K562 (cell line): Measurements from ENCODE around the gene ZNF35. TPM values are rescaled to one million over a fixed set of nuclear protein-coding genes. Genes with fewer than 3 reads are reported as not detected.

Experiments used
- ATF3 ChIP-seq, 2 experiments: fragments of 450-650 bp in 1 of 2; sonication (generic) in 1 of 2; formaldehyde crosslinking in 1 of 2; IDR thresholded peaks in 1 of 2; conservative IDR thresholded peaks in 1 of 2; 2 replicates each; pipeline versions ENCODE4 v1.6.1 to v1.8.1; 2016 to 2023; ENCODE audit warnings: mild to moderate bottlenecking in 2 of 2, moderate library complexity in 2 of 2, inconsistent platforms in 1 of 2, missing genetic modification reagents in 1 of 2
- CEBPG ChIP-seq, 3 experiments: fragments of 200-800 bp in 1 of 3; sonication (Bioruptor generic) in 1 of 3; sonication (generic) in 1 of 3; formaldehyde crosslinking in 1 of 3; IDR thresholded peaks in 2 of 3; conservative IDR thresholded peaks in 1 of 3; 2 replicates each; pipeline versions ENCODE4 v1.6.1 to v1.8.0; 2016 to 2022; ENCODE audit warnings: missing compliant biosample characterization in 2 of 3, missing genetic modification characterization in 2 of 3, mild to moderate bottlenecking in 1 of 3, missing genetic modification reagents in 1 of 3
- DEAF1 ChIP-seq: fragments of 450-650 bp; formaldehyde crosslinking; IDR thresholded peaks from 2 replicates; pipeline ENCODE4 v1.4.0; 2020; ENCODE audit warnings: mild to moderate bottlenecking, moderate library complexity
- MEF2D ChIP-seq: conservative IDR thresholded peaks from 2 replicates; pipeline ENCODE4 v1.6.1; 2016; ENCODE audit warnings: low read depth, missing genetic modification characterization, missing compliant biosample characterization
- MEIS2 ChIP-seq: fragments of 450-650 bp; IDR thresholded peaks from 2 replicates; pipeline ENCODE4 v1.6.1; 2014; ENCODE audit warnings: mild to moderate bottlenecking; ENCODE audit not compliant: partially characterized antibody
- MNT ChIP-seq, 2 experiments: fragments of 450-650 bp; conservative IDR thresholded peaks; 2 replicates each; pipeline ENCODE4 v1.6.1; 2017; ENCODE audit warnings: mild to moderate bottlenecking in 2 of 2, moderate library complexity in 2 of 2
- NFRKB ChIP-seq: fragments of 450-650 bp; IDR thresholded peaks from 2 replicates; pipeline ENCODE4 v1.6.1; 2016; ENCODE audit warnings: low read depth
- NR0B1 ChIP-seq: fragments of 450-650 bp; IDR thresholded peaks from one replicate; pipeline ENCODE4 v1.6.1; 2018; ENCODE audit warnings: mild to moderate bottlenecking, moderate library complexity; ENCODE audit not compliant: partially characterized antibody
- PCBP1 ChIP-seq: fragments of 200-400 bp; formaldehyde crosslinking; IDR thresholded peaks from 2 replicates; pipeline ENCODE4 v1.6.1; 2018; ENCODE audit warnings: mild to moderate bottlenecking, low read depth, low read length; ENCODE audit not compliant: poor library complexity, severe bottlenecking
- PHF21A ChIP-seq: fragments of 450-650 bp; IDR thresholded peaks from 2 replicates; pipeline ENCODE4 v1.6.1; 2017; ENCODE audit warnings: low read depth, borderline replicate concordance
- SMARCB1 ChIP-seq: IDR thresholded peaks from 2 replicates; pipeline ENCODE4 v1.6.1; 2011; ENCODE audit warnings: improper control_type of control experiment, low read depth; ENCODE audit not compliant: insufficient read length
- TCF15 ChIP-seq: fragments of 250-450 bp; sonication (Bioruptor Pico); IDR thresholded peaks from 2 replicates; pipeline ENCODE4 v1.8.0; 2022; ENCODE audit warnings: moderate library complexity, mild to moderate bottlenecking, inconsistent platforms
- YBX1 ChIP-seq: fragments of 450-650 bp; IDR thresholded peaks from 2 replicates; pipeline ENCODE4 v1.7.1; 2016; ENCODE audit warnings: mild to moderate bottlenecking
- ZNF3 ChIP-seq: fragments of 250-450 bp; sonication (Bioruptor Pico); IDR thresholded peaks from 2 replicates; pipeline ENCODE4 v1.5.0; 2021; ENCODE audit warnings: mild to moderate bottlenecking, moderate library complexity
- ZNF740 ChIP-seq, 3 experiments: fragments of 200-800 bp in 1 of 3; sonication (Bioruptor generic) in 1 of 3; sonication (generic) in 1 of 3; formaldehyde crosslinking in 1 of 3; IDR thresholded peaks; 2 replicates each; pipeline versions ENCODE4 v1.6.1 to v1.8.0; 2016 to 2022; ENCODE audit warnings: mild to moderate bottlenecking in 2 of 3, missing compliant biosample characterization in 2 of 3, missing genetic modification characterization in 2 of 3, missing genetic modification reagents in 1 of 3
- polyA plus RNA-seq, 8 experiments: library from polyadenylated mRNA; depleted of rRNA in 4 of 8; stranded (reverse) in 5 of 8; unstranded in 3 of 8; fragments of >200 nt; fragmentation: Nextera tagmentation in 2 of 8; fragmentation: Illumina TruSeq in 1 of 8; extraction: Ambion mirVana in 2 of 8; extraction: Trizol in 1 of 8; gene quantifications; 2 replicates each; pipeline versions ENCODE4 v1.2.1 to v1.2.3, GENCODE V29; 2011 to 2014; ENCODE audit warnings: inconsistent platforms in 1 of 8, missing spikeins in 1 of 8
- total RNA-seq, 7 experiments: library from RNA; depleted of rRNA in 6 of 7; stranded (reverse); fragments of >200 nt in 6 of 7; fragmentation: Illumina TruSeq in 2 of 7; extraction: Trizol in 2 of 7; gene quantifications; 2 replicates each; pipeline versions ENCODE4 v1.2.1 to v1.2.3, GENCODE V29; 2011 to 2021; ENCODE audit warnings: low replicate concordance in 1 of 7

The ZNF35 gene
- total and polyA plus RNA-seq, 9 of the 15 experiments (the other 6 are each of a cell fraction or from before 2014, with no cell fraction given): 8.0 to 18.2 (median 14.8) TPM

- TF ChIP-seq ZNF740 (CRISPR knock-in tag; IDR thresholded peaks at IDR 0.05) (no peak), ZNF740 (tag; IDR thresholded peaks at IDR 0.05) (no peak), ATF3 (IDR thresholded peaks at IDR 0.05) (no peak), ATF3 (CRISPR knock-in tag; conservative IDR thresholded peaks at IDR 0.05) (no peak), SMARCB1 (no peak), PHF21A (no peak), CEBPG (CRISPR knock-in tag; IDR thresholded peaks at IDR 0.05) (no peak), CEBPG (tag; conservative IDR thresholded peaks at IDR 0.05 in 1 of 2, IDR thresholded peaks at IDR 0.05 in 1 of 2) (no peak), NFRKB (no peak), MNT (conservative IDR thresholded peaks at IDR 0.05) (peak; percentile 58 to 82), DEAF1 (CRISPR knock-in tag) (0 out of 2 replicates have a peak, but pooled peaks have one; percentile 23), MEF2D (tag) (no peak), TCF15 (CRISPR knock-in tag) (no peak), PCBP1 (no peak), MEIS2 (no peak), YBX1 (no peak), NR0B1 (no peak), ZNF3 (CRISPR knock-in tag) (no peak)
These were observed at the start of gene ZNF35 (continued) for GRCh38 chr3:44648564-44649229.
